Suprapubic skin (tissue), 4 donors: ENCODE data around the gene C17orf78.

Experiments used
- CTCF ChIP-seq, 2 donors: fragments of 200-600 bp in 1 of 2; fragments of 450-650 bp in 1 of 2; sonication (generic) in 1 of 2; IDR thresholded peaks; one replicate each; pipeline ENCODE4 v1.5.1; 2016 to 2019; ENCODE audit warnings: antibody characterized with exemption in 2 of 2, mild to moderate bottlenecking in 1 of 2, moderate library complexity in 1 of 2
- EP300 ChIP-seq: sonication (generic); formaldehyde crosslinking; IDR thresholded peaks from one replicate; pipeline ENCODE4 v1.6.1; 2017; ENCODE audit warnings: antibody characterized with exemption
- POLR2A ChIP-seq, 2 donors: fragments of 450-650 bp; IDR thresholded peaks; one replicate each; pipeline ENCODE4 v1.6.1; 2017; ENCODE audit warnings: antibody characterized with exemption in 2 of 2, mild to moderate bottlenecking in 2 of 2, moderate library complexity in 2 of 2
- POLR2AphosphoS5 ChIP-seq, 3 donors: sonication (generic); formaldehyde crosslinking; IDR thresholded peaks; one replicate each; pipeline ENCODE4 v1.6.1; 2017; ENCODE audit warnings: antibody characterized with exemption in 3 of 3

DNA sequence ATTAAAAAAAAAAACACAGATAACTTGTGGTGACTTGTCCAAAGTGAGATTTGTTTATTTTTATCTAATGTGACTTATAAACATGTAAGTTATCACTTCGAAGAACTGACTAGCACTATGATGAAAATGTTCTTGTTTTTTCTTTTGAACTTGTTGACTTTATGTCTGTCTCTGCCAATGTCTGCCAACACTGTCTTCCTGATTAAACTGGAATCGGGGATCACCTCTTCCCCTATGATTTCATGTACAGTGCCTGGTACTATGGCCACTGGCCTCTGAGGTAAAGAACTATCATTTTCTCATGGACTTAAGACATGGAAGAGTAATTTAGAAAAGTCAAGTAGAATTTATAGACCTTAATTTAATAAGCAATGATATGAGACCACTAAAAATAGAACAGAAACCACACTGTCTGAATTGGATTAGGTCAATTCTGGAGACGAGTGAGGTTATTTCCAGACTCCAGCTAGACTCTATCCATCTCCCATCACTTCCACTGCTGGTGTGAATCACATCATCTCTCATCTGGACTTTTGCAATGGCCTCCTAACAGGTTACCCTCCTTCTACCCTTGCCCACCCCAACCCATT, 8.9 kb downstream of the C17orf78 start:
- TF ChIP-seq CTCF (IDR thresholded peaks at IDR 0.05) (no peak), POLR2A (IDR thresholded peaks at IDR 0.05) (no peak), EP300 (no peak), POLR2AphosphoS5 (IDR thresholded peaks at IDR 0.05) (no peak)
